ENCODE measurements around the gene MLST8.

The MLST8 gene

GRCh38 chr16:2251296-2252111, 46.2 kb downstream of the MLST8 start, which contains the start of gene ECI1 (continued):
- peak; percentile 57 for TF ChIP-seq ZBTB11 (tag by site-specific recombination; conservative IDR thresholded peaks at IDR 0.05; ENCODE audit: low read depth)
- no peak for TF ChIP-seq ZNF404 (tag by site-specific recombination; IDR thresholded peaks at IDR 0.05)
- TF ChIP-seq ZBTB20 (tag by site-specific recombination; IDR thresholded peaks at IDR 0.05): peak; percentile 94
- TF ChIP-seq IKZF3 (tag by site-specific recombination; IDR thresholded peaks at IDR 0.05): peak; percentile 59; the same call in 1 of the 2 replicates
- peak; percentile 97 for TF ChIP-seq ZBTB26 (tag by site-specific recombination; optimal IDR thresholded peaks at IDR 0.05)
- no peak for TF ChIP-seq SCRT1 (tag by site-specific recombination; IDR thresholded peaks at IDR 0.05; ENCODE audit: borderline replicate concordance)
- no peak; the same call in none of the 2 replicates for TF ChIP-seq FEZF1 (tag by site-specific recombination; IDR thresholded peaks at IDR 0.05)
- TF ChIP-seq BCL6B (tag by site-specific recombination; IDR thresholded peaks at IDR 0.05): no peak
- TF ChIP-seq ZNF112 (tag by site-specific recombination; IDR thresholded peaks at IDR 0.05): no peak
- TF ChIP-seq ZNF501 (tag by site-specific recombination; IDR thresholded peaks at IDR 0.05): peak; percentile 73
- no peak for TF ChIP-seq ZNF221 (tag by site-specific recombination; IDR thresholded peaks at IDR 0.05; ENCODE audit: borderline replicate concordance)
- TF ChIP-seq ZSCAN30 (tag by site-specific recombination; IDR thresholded peaks at IDR 0.05): peak; percentile 96
- no peak for TF ChIP-seq ZNF146 (tag by site-specific recombination; IDR thresholded peaks at IDR 0.05)
- TF ChIP-seq ZIC2 (tag by site-specific recombination; IDR thresholded peaks at IDR 0.05): peak; percentile 94
- no peak for TF ChIP-seq ZNF514 (tag by site-specific recombination; IDR thresholded peaks at IDR 0.05)
- TF ChIP-seq PRDM4 (tag by site-specific recombination; IDR thresholded peaks at IDR 0.05): peak; percentile 60
- TF ChIP-seq ZNF701 (tag by site-specific recombination; IDR thresholded peaks at IDR 0.05): no peak
- TF ChIP-seq ZNF157 (tag by site-specific recombination; IDR thresholded peaks at IDR 0.05): no peak
- TF ChIP-seq HOXD13 (CRISPR knock-in tag; IDR thresholded peaks at IDR 0.05; ENCODE audit: borderline replicate concordance): no peak
- TF ChIP-seq PRDM6 (tag by site-specific recombination; IDR thresholded peaks at IDR 0.05): no peak
- TF ChIP-seq ZNF610 (tag by site-specific recombination; IDR thresholded peaks at IDR 0.05; ENCODE audit: borderline replicate concordance): peak; percentile 91; the same call in 1 of the 2 replicates
- no peak for TF ChIP-seq ZNF350 (tag by site-specific recombination; IDR thresholded peaks at IDR 0.05)
- peak; percentile 84; the same call in 1 of the 2 replicates for TF ChIP-seq ZNF391 (tag by site-specific recombination; IDR thresholded peaks at IDR 0.05; ENCODE audit: borderline replicate concordance, low read depth)
- TF ChIP-seq ZNF354C (tag by site-specific recombination; IDR thresholded peaks at IDR 0.05; ENCODE audit: borderline replicate concordance, low read depth): no peak
- TF ChIP-seq AEBP2 (tag by site-specific recombination; IDR thresholded peaks at IDR 0.05; ENCODE audit: borderline replicate concordance): no peak
- TF ChIP-seq ZNF394 (tag by site-specific recombination; IDR thresholded peaks at IDR 0.05; ENCODE audit: borderline replicate concordance): peak; percentile 59; the same call in 1 of the 2 replicates
- no peak for TF ChIP-seq SETDB1 (IDR thresholded peaks at IDR 0.05; ENCODE audit: insufficient read length, low read length)

Data from HEK293 (cell line).